GM12874 (cell line): ENCODE results near the gene TSPAN6.

Experiments
- CTCF ChIP-seq: IDR thresholded peaks from 2 replicates; pipeline ENCODE4 v1.5.1; 2011; ENCODE audit warnings: low read depth, mild to moderate bottlenecking, control low read depth, low read length, moderate library complexity; ENCODE audit not compliant: insufficient read depth

Gene TSPAN6

GRCh38 chrX:100647095-100647494 lies 10.5 kb upstream of the TSPAN6 start:
- TF ChIP-seq CTCF: no peak

- no peak for TF ChIP-seq CTCF
Measured at GRCh38 chrX:100645106-100645505, 8.5 kb upstream of the TSPAN6 start.

GRCh38 chrX:100643956-100644860 lies 7.6 kb upstream of the TSPAN6 start, which contains the start of gene SRPX2:
Gene SRPX2 (plus strand): TSS chrX:100644199. CDS start chrX:100646323, 2,124 bp downstream.
- TF ChIP-seq CTCF: no peak

GRCh38 chrX:100643212-100643611 lies 6.6 kb upstream of the TSPAN6 start:
- no peak for TF ChIP-seq CTCF

- no peak for TF ChIP-seq CTCF
Measured at GRCh38 chrX:100642290-100642689, 5.7 kb upstream of the TSPAN6 start.

GRCh38 chrX:100635989-100636320 lies 651 bp downstream of the TSPAN6 start:
- TF ChIP-seq CTCF: no peak

GRCh38 chrX:100635040-100635439 lies 1.6 kb downstream of the TSPAN6 start:
- no peak for TF ChIP-seq CTCF
